WTC11 (cell line): ENCODE data around the gene COX6A1. TPM values are rescaled to one million over a fixed set of nuclear protein-coding genes. Genes with fewer than 3 reads are reported as not detected.

Source experiments
- ATAC-seq: fragments of 200-7000 bp; cut with Tn5 transposase; 2 replicates; pipeline ENCODE4 v1.10.0; 2021; ENCODE audit warnings: mild to moderate bottlenecking, moderate library complexity
- CTCF ChIA-PET: fragments of 300-600 bp; sonication (Branson Sonifier 250); formaldehyde crosslinking; loops from one replicate; lab custom pipeline; 2021; ENCODE audit warnings: antibody characterized with exemption; lab: Charles Lee
- POLR2A ChIA-PET: fragments of 350-600 bp; sonication (Branson Sonifier 250); formaldehyde crosslinking; loops from one replicate; lab custom pipeline; 2021; ENCODE audit warnings: antibody characterized with exemption; lab: Charles Lee
- DNase-seq: peaks from one replicate; pipeline ENCODE4 v3.0.0; 2021; ENCODE audit warnings: low spot score
- H3K27ac Mint-ChIP-seq: 2 replicates; pipeline ENCODE4 v1.8.0; 2021; ENCODE audit warnings: mixed read lengths
- H3K27me3 Mint-ChIP-seq: 2 replicates; pipeline ENCODE4 v1.8.0; 2021; ENCODE audit warnings: low read depth, mild to moderate bottlenecking, moderate library complexity, mixed read lengths
- H3K36me3 Mint-ChIP-seq: 2 replicates; pipeline ENCODE4 v1.8.0; 2021; ENCODE audit warnings: mixed read lengths
- H3K4me1 Mint-ChIP-seq: 2 replicates; pipeline ENCODE4 v1.8.0; 2022; ENCODE audit warnings: mixed read lengths
- H3K4me3 Mint-ChIP-seq: 2 replicates; pipeline ENCODE4 v1.8.0; 2021; ENCODE audit warnings: mild to moderate bottlenecking, moderate library complexity, mixed read lengths
- H3K9me3 Mint-ChIP-seq: 2 replicates; pipeline ENCODE4 v1.8.0; 2021; ENCODE audit warnings: mixed read lengths
- ARID4B ChIP-seq: sonication (generic); formaldehyde crosslinking; IDR thresholded peaks from 2 replicates; pipeline ENCODE4 v1.8.0; 2023; ENCODE audit warnings: missing genetic modification reagents, mild to moderate bottlenecking, borderline replicate concordance
- ETV6 ChIP-seq: sonication (generic); formaldehyde crosslinking; IDR thresholded peaks from 2 replicates; pipeline ENCODE4 v1.8.1; 2022; ENCODE audit warnings: mild to moderate bottlenecking, missing genetic modification reagents
- FOXP4 ChIP-seq: sonication (generic); formaldehyde crosslinking; IDR thresholded peaks from 2 replicates; pipeline ENCODE4 v1.8.0; 2022; ENCODE audit warnings: mild to moderate bottlenecking, missing genetic modification reagents
- JUN ChIP-seq: sonication (generic); formaldehyde crosslinking; IDR thresholded peaks from 2 replicates; pipeline ENCODE4 v1.8.0; 2023; ENCODE audit warnings: mild to moderate bottlenecking, missing genetic modification reagents
- MAX ChIP-seq: sonication (generic); formaldehyde crosslinking; IDR thresholded peaks from 2 replicates; pipeline ENCODE4 v1.8.0; 2022; ENCODE audit warnings: mild to moderate bottlenecking, missing genetic modification reagents
- MLX ChIP-seq: sonication (generic); formaldehyde crosslinking; IDR thresholded peaks from 2 replicates; pipeline ENCODE4 v1.8.1; 2023; ENCODE audit warnings: mild to moderate bottlenecking, missing genetic modification reagents, moderate library complexity
- NFATC4 ChIP-seq: fragments of 250-450 bp; sonication (Bioruptor Pico); IDR thresholded peaks from 2 replicates; pipeline ENCODE4 v1.9.0; 2021; ENCODE audit warnings: mild to moderate bottlenecking
- OVOL2 ChIP-seq: fragments of 250-450 bp; sonication (Bioruptor Pico); IDR thresholded peaks from 2 replicates; pipeline ENCODE4 v1.9.0; 2021; ENCODE audit warnings: mild to moderate bottlenecking, borderline replicate concordance
- PREB ChIP-seq: sonication (generic); formaldehyde crosslinking; IDR thresholded peaks from 2 replicates; pipeline ENCODE4 v1.8.1; 2022; ENCODE audit warnings: mild to moderate bottlenecking, missing genetic modification reagents, moderate library complexity, borderline replicate concordance
- PRRX2 ChIP-seq: fragments of 250-450 bp; sonication (Bioruptor Pico); IDR thresholded peaks from 2 replicates; pipeline ENCODE4 v1.8.0; 2021; ENCODE audit warnings: mild to moderate bottlenecking
- SOX15 ChIP-seq: fragments of 250-450 bp; sonication (Bioruptor Pico); IDR thresholded peaks from 2 replicates; pipeline ENCODE4 v1.9.0; 2021; ENCODE audit warnings: mild to moderate bottlenecking
- SP1 ChIP-seq: sonication (generic); formaldehyde crosslinking; conservative IDR thresholded peaks from 2 replicates; pipeline ENCODE4 v1.8.1; 2022; ENCODE audit warnings: missing genetic modification reagents
- ZNF138 ChIP-seq: sonication (generic); formaldehyde crosslinking; conservative IDR thresholded peaks from 2 replicates; pipeline ENCODE4 v1.8.1; 2022; ENCODE audit warnings: mild to moderate bottlenecking, moderate library complexity, missing genetic modification reagents
- ZNF232 ChIP-seq: sonication (generic); formaldehyde crosslinking; IDR thresholded peaks from 2 replicates; pipeline ENCODE4 v1.8.0; 2022; ENCODE audit warnings: mild to moderate bottlenecking, missing genetic modification reagents
- ZNF396 ChIP-seq: fragments of 250-450 bp; sonication (Bioruptor Pico); IDR thresholded peaks from 2 replicates; pipeline ENCODE4 v1.8.0; 2021; ENCODE audit warnings: mild to moderate bottlenecking, moderate library complexity, borderline replicate concordance
- total RNA-seq: library from RNA; stranded (reverse); gene quantifications from 3 replicates; pipeline ENCODE4 v1.2.3, GENCODE V29; 2021

COX6A1 gene
- total RNA-seq, 1 experiment from 2014 or later, result 573 TPM

- POLR2A ChIA-PET, result no interaction called here
- ATAC-seq, result no peak
- Mint-ChIP-seq H3K27ac (no peak overlapping the region), H3K4me3 (no peak overlapping the region), H3K27me3 (no peaks in the 10 kb centered on the region), H3K9me3 (no peaks in the 10 kb centered on the region), H3K36me3 (peaks cover 76% of the 10 kb centered on the region), H3K4me1 (peaks cover 9% of the 10 kb centered on the region)
- TF ChIP-seq ZNF232 (CRISPR knock-in tag), result no peak
- TF ChIP-seq NFATC4 (CRISPR knock-in tag), result no peak
- no peak for TF ChIP-seq ETV6 (CRISPR knock-in tag)
- TF ChIP-seq PREB (CRISPR knock-in tag), result no peak
- CTCF ChIA-PET, result no interaction called here
- no peak for DNase-seq
Observed at GRCh38 chr12:120462099-120462640, 24.3 kb downstream of the COX6A1 start.

- CTCF ChIA-PET, result interaction anchor here (0.9 to 1.2 kb wide), 2 partner anchors 81 to 137 kb away, joined by 3 read pairs; no protein-coding TSS in a partner anchor
- Mint-ChIP-seq H3K9me3 (no peaks in the 10 kb centered on the region), H3K36me3 (peaks cover 74% of the 10 kb centered on the region), H3K4me3 (no peak overlapping the region), H3K27ac (peak overlapping the region; percentile 76; the same call in 1 of the 2 replicates), H3K27me3 (no peaks in the 10 kb centered on the region), H3K4me1 (peaks cover 20% of the 10 kb centered on the region)
- DNase-seq (no peak), ATAC-seq (no peak)
- POLR2A ChIA-PET, result no interaction called here
- no peak for TF ChIP-seq SP1 (CRISPR knock-in tag)
- no peak for TF ChIP-seq ARID4B (CRISPR knock-in tag)
- no peak for TF ChIP-seq MAX (CRISPR knock-in tag)
- TF ChIP-seq ZNF396 (CRISPR knock-in tag), result no peak
- TF ChIP-seq FOXP4 (CRISPR knock-in tag), result no peak
- TF ChIP-seq MLX, result no peak
- TF ChIP-seq PRRX2, result no peak
- TF ChIP-seq OVOL2 (CRISPR knock-in tag), result no peak
- no peak for TF ChIP-seq SOX15 (CRISPR knock-in tag)
- no peak for TF ChIP-seq JUN (CRISPR knock-in tag)
- TF ChIP-seq ZNF138 (CRISPR knock-in tag), result no peak
Observed at GRCh38 chr12:120463712-120464111, 25.8 kb downstream of the COX6A1 start.
